H1 (cell line): ENCODE data around the gene TMEM161B.

Experiments used
- ATF2 ChIP-seq: IDR thresholded peaks from 2 replicates; pipeline ENCODE4 v1.6.1; 2012; ENCODE audit warnings: low read length, inconsistent platforms
- CEBPB ChIP-seq: IDR thresholded peaks from 2 replicates; pipeline ENCODE4 v1.6.1; 2012; ENCODE audit warnings: low read depth, low read length
- CREB1 ChIP-seq: IDR thresholded peaks from 2 replicates; pipeline ENCODE4 v1.6.1; 2012; ENCODE audit warnings: inconsistent platforms
- CTCF ChIP-seq, 3 experiments: IDR thresholded peaks; 1 replicate in 2 of 3; 2 replicates in 1 of 3; pipeline versions ENCODE4 v1.5.1 to v1.6.1; 2011; ENCODE audit warnings: low read length in 3 of 3, mild to moderate bottlenecking in 3 of 3, inconsistent platforms in 2 of 3, low read depth in 1 of 3, moderate library complexity in 1 of 3; ENCODE audit not compliant: insufficient read depth in 1 of 3; ENCODE audit errors: control extremely low read depth in 1 of 3
- EP300 ChIP-seq, 2 experiments: IDR thresholded peaks; 1 replicate in 1 of 2; 2 replicates in 1 of 2; pipeline ENCODE4 v1.6.1; 2011 to 2012; ENCODE audit warnings: low read depth in 2 of 2, low read length in 2 of 2, mild to moderate bottlenecking in 2 of 2, borderline replicate concordance in 1 of 2, inconsistent platforms in 1 of 2, moderate library complexity in 1 of 2
- GABPA ChIP-seq: IDR thresholded peaks from 2 replicates; pipeline ENCODE4 v1.6.1; 2011; ENCODE audit warnings: mild to moderate bottlenecking, low read length, moderate library complexity, borderline replicate concordance; ENCODE audit not compliant: insufficient read depth
- GTF2F1 ChIP-seq: IDR thresholded peaks from 2 replicates; pipeline ENCODE4 v1.6.1; 2012; ENCODE audit warnings: low read depth, low read length, improper control_type of control experiment, borderline replicate concordance
- PHF8 ChIP-seq: fragments of 200-600 bp; sonication (generic); conservative IDR thresholded peaks from 2 replicates; pipeline ENCODE4 v1.7.1; 2012; ENCODE audit warnings: low read depth, mild to moderate bottlenecking, inconsistent platforms, low read length, moderate library complexity
- POLR2A ChIP-seq, 2 experiments: IDR thresholded peaks; 1 replicate in 1 of 2; 2 replicates in 1 of 2; pipeline ENCODE4 v1.6.1; 2011; ENCODE audit warnings: low read depth in 2 of 2, low read length in 2 of 2, mild to moderate bottlenecking in 2 of 2; ENCODE audit errors: control extremely low read depth in 1 of 2
- SAP30 ChIP-seq: fragments of 300-600 bp; sonication (generic); IDR thresholded peaks from 2 replicates; pipeline ENCODE4 v1.7.1; 2012; ENCODE audit warnings: low read length, moderate library complexity, mild to moderate bottlenecking, inconsistent platforms; ENCODE audit not compliant: insufficient read depth, insufficient replicate concordance
- SRF ChIP-seq: IDR thresholded peaks from 2 replicates; pipeline ENCODE4 v1.6.1; 2011; ENCODE audit warnings: mild to moderate bottlenecking, low read depth, low read length, moderate library complexity
- TAF1 ChIP-seq: IDR thresholded peaks from 2 replicates; pipeline ENCODE4 v1.6.1; 2011; ENCODE audit warnings: mild to moderate bottlenecking, low read depth, low read length

- TF ChIP-seq CREB1 (no peak), TAF1 (no peak), SRF (no peak), EP300 (IDR thresholded peaks at IDR 0.05; ENCODE audit: borderline replicate concordance in 1 of 2, low read depth in 2 of 2, low read length in 2 of 2) (no peak), CTCF (IDR thresholded peaks at IDR 0.05; ENCODE audit: control extremely low read depth in 1 of 3, insufficient read depth in 1 of 3, low read depth in 1 of 3, low read length in 3 of 3) (no peak), PHF8 (no peak), POLR2A (IDR thresholded peaks at IDR 0.05; ENCODE audit: control extremely low read depth in 1 of 2, low read depth in 2 of 2, low read length in 2 of 2) (no peak), ATF2 (no peak), GABPA (no peak), SAP30 (no peak), GTF2F1 (no peak), CEBPB (no peak)
These were observed 29.9 kb downstream of the TMEM161B start for GRCh38 chr5:88238732-88239131.
